ENCODE results near the gene PTPRO.

Gene PTPRO

DNA sequence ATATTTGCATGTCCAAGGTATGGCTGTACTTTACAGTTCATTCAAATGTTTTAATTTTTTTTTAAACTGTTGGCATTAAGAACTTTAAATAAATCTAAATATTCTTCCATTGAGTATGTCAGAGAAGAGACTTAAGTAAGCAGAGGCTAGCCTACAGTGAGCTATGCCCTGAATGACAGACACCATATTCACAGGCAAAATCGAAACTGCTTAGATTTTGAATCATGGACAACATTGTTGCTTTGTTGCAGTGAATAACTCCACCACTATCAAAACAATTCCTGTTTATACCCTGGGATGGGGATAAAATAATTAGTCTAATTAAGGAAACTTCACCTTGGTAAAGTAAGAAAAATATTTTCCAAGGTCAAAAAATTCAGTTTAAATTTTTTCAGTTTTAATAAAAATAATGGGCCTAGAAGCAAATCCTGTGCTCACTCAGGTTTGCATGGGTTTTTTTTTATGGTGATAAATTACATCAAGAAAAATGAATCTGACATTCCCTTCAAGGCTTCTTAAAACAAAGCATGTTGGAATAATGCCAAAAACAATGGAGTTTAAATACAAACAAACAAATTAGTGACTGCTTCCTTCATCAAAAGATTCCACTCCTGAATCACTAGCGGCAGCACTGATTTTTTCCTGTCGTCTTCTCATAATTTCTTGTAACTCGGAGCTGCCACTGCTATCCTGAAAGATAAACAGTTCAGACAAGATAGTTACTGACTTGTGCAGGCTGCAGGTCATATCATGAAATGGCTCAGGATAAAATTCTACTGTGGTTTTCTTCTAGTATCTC lies 298.6 kb downstream of the PTPRO start:
- H3K36me3 ChIP-seq: peaks cover 12% of the 10 kb centered on the region
- TF ChIP-seq, protein P1, sequence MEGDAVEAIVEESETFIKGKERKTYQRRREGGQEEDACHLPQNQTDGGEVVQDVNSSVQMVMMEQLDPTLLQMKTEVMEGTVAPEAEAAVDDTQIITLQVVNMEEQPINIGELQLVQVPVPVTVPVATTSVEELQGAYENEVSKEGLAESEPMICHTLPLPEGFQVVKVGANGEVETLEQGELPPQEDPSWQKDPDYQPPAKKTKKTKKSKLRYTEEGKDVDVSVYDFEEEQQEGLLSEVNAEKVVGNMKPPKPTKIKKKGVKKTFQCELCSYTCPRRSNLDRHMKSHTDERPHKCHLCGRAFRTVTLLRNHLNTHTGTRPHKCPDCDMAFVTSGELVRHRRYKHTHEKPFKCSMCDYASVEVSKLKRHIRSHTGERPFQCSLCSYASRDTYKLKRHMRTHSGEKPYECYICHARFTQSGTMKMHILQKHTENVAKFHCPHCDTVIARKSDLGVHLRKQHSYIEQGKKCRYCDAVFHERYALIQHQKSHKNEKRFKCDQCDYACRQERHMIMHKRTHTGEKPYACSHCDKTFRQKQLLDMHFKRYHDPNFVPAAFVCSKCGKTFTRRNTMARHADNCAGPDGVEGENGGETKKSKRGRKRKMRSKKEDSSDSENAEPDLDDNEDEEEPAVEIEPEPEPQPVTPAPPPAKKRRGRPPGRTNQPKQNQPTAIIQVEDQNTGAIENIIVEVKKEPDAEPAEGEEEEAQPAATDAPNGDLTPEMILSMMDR (IDR thresholded peaks at IDR 0.05; ENCODE audit: low read depth, low read length): no peak
- H3K27me3 ChIP-seq (ENCODE audit: insufficient read depth, low read depth, severe bottlenecking): no peaks in the 10 kb centered on the region
- H3K9me3 ChIP-seq (ENCODE audit: severe bottlenecking): peaks cover 6% of the 10 kb centered on the region
- H3K27ac ChIP-seq: no peak overlapping the region
- no peak overlapping the region for H3K4me3 ChIP-seq (ENCODE audit: low read depth, low read length)
- no peak for DNase-seq

GRCh38 chr12:15625075-15625474 lies 302.8 kb downstream of the PTPRO start:
- Histone ChIP-seq H3K9me3 (ENCODE audit: severe bottlenecking) (no peaks in the 10 kb centered on the region), H3K27ac (no peak overlapping the region), H3K36me3 (peaks cover 12% of the 10 kb centered on the region), H3K27me3 (ENCODE audit: insufficient read depth, low read depth, severe bottlenecking) (no peaks in the 10 kb centered on the region), H3K4me3 (ENCODE audit: low read depth, low read length) (no peak overlapping the region)
- no peak for DNase-seq
- TF ChIP-seq, protein P1 (IDR thresholded peaks at IDR 0.05; ENCODE audit: low read depth, low read length): no peak

- DNase-seq: no peak
- Histone ChIP-seq H3K9me3 (ENCODE audit: severe bottlenecking) (no peaks in the 10 kb centered on the region), H3K36me3 (peaks cover 21% of the 10 kb centered on the region), H3K27ac (no peak overlapping the region), H3K4me3 (ENCODE audit: low read depth, low read length) (no peak overlapping the region), H3K27me3 (ENCODE audit: insufficient read depth, low read depth, severe bottlenecking) (no peaks in the 10 kb centered on the region)
- TF ChIP-seq, protein P1 (IDR thresholded peaks at IDR 0.05; ENCODE audit: low read depth, low read length): no peak
Measured at GRCh38 chr12:15627995-15628945, 306.0 kb downstream of the PTPRO start.

- Histone ChIP-seq H3K36me3 (peaks cover 15% of the 10 kb centered on the region), H3K27ac (no peak overlapping the region), H3K27me3 (ENCODE audit: insufficient read depth, low read depth, severe bottlenecking) (no peaks in the 10 kb centered on the region), H3K9me3 (ENCODE audit: severe bottlenecking) (no peaks in the 10 kb centered on the region), H3K4me3 (ENCODE audit: low read depth, low read length) (no peak overlapping the region)
- no peak for DNase-seq
- TF ChIP-seq, protein P1 (IDR thresholded peaks at IDR 0.05; ENCODE audit: low read depth, low read length): no peak
Measured at GRCh38 chr12:15629108-15629507, 306.8 kb downstream of the PTPRO start.

DNA sequence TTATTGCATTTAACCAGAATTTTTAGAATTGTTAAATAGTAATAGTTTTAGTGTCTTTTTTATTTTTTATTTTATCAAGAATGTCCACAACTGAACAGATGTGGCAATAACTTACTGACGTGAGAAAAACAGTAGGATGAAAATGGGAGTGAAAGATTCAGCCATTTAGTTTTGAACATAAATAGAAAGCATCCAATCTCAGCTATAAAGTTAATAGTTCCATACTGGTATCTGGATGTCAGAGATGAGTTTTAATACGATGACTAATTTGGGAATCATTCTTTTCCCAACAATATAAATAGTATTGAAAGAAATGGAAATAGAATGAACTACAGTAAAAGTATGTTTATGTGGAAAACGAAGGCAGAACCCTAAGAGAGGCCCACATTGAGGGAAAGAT lies 307.5 kb downstream of the PTPRO start:
- no peak for DNase-seq
- H3K27ac ChIP-seq: no peak overlapping the region

More for the DNA sequence above, 307.5 kb downstream of the PTPRO start:
- H3K4me3 ChIP-seq (ENCODE audit: low read depth, low read length): no peak overlapping the region
- peaks cover 15% of the 10 kb centered on the region for H3K36me3 ChIP-seq
- H3K27me3 ChIP-seq (ENCODE audit: insufficient read depth, low read depth, severe bottlenecking): no peaks in the 10 kb centered on the region
- TF ChIP-seq, protein P1 (IDR thresholded peaks at IDR 0.05; ENCODE audit: low read depth, low read length): no peak
- no peaks in the 10 kb centered on the region for H3K9me3 ChIP-seq (ENCODE audit: severe bottlenecking)
